ENCODE measurements around the gene BTN1A1.

GRCh38 chr6:26525838-26526237, 25.7 kb downstream of the BTN1A1 start:
- TF ChIP-seq CTCF (IDR thresholded peaks at IDR 0.05): no peak
- no peak for TF ChIP-seq POLR2A (IDR thresholded peaks at IDR 0.05)
